Measurements from ENCODE around the gene RACGAP1.

GRCh38 chr12:50014342-50014741 lies 11.0 kb downstream of the RACGAP1 start:
- TF ChIP-seq CTCF (IDR thresholded peaks at IDR 0.05) = no peak
- no peak for TF ChIP-seq POLR2A (IDR thresholded peaks at IDR 0.05)

Measured in adrenal gland (tissue), 5 donors.